PC-3 (cell line): Measurements from ENCODE around the gene STAM. TPM values are rescaled to one million over a fixed set of nuclear protein-coding genes. Genes with fewer than 3 reads are reported as not detected.

ENCODE experiments used
- ATAC-seq: fragments of 200-7000 bp; cut with Tn5 transposase; 2 replicates; pipeline ENCODE4 v1.9.1; 2020; ENCODE audit warnings: mild to moderate bottlenecking, moderate library complexity
- BruUV-seq: library from RNA; stranded (reverse); fragments of 400-500 nt; replicated peaks from 2 replicates; lab custom pipeline; 2021; lab: Mats Ljungman, UMichigan
- CTCF ChIA-PET: fragments of 300-600 bp; sonication (Branson Sonifier 250); formaldehyde crosslinking; loops from one replicate; lab custom pipeline; 2022; ENCODE audit warnings: antibody characterized with exemption; lab: Charles Lee
- POLR2A ChIA-PET: fragments of 300-600 bp; sonication (Branson Sonifier 250); formaldehyde crosslinking; loops from one replicate; lab custom pipeline; 2022; ENCODE audit warnings: antibody characterized with exemption; ENCODE audit not compliant: unreplicated experiment; lab: Charles Lee
- DNase-seq: peaks from one replicate; pipeline ENCODE4 v3.0.0-alpha.2; 2015
- H2AFZ ChIP-seq: fragments of 300-600 bp; sonication (generic); 2 replicates; pipeline ENCODE4 v1.6.0; 2016; ENCODE audit warnings: antibody characterized with exemption, low read length
- H3F3A ChIP-seq: fragments of 300-600 bp; sonication (generic); one replicate; pipeline ENCODE4 v1.6.0; 2017; ENCODE audit warnings: antibody characterized with exemption, low read length, control low read depth, mild to moderate bottlenecking; ENCODE audit not compliant: unreplicated experiment
- H3K27ac ChIP-seq: fragments of 300-600 bp; sonication (generic); 2 replicates; pipeline ENCODE4 v1.5.1; 2016; ENCODE audit warnings: mild to moderate bottlenecking, low read length
- H3K27me3 ChIP-seq: fragments of 300-600 bp; sonication (generic); 2 replicates; pipeline ENCODE4 v1.6.1; 2016; ENCODE audit warnings: low read length, mixed read lengths
- H3K36me3 ChIP-seq: fragments of 300-600 bp; sonication (generic); 2 replicates; pipeline ENCODE4 v1.6.1; 2016; ENCODE audit warnings: low read depth, mixed run types, low read length, mixed read lengths
- H3K4me1 ChIP-seq: fragments of 300-600 bp; sonication (generic); 2 replicates; pipeline ENCODE4 v1.5.1; 2016; ENCODE audit warnings: low read length; ENCODE audit not compliant: insufficient read depth
- H3K4me2 ChIP-seq: fragments of 300-600 bp; sonication (generic); 2 replicates; pipeline ENCODE4 v1.6.0; 2016; ENCODE audit warnings: low read length
- H3K4me3 ChIP-seq: fragments of 300-600 bp; sonication (generic); 2 replicates; pipeline ENCODE4 v1.5.1; 2016; ENCODE audit warnings: mild to moderate bottlenecking, low read length, mixed read lengths
- H3K79me2 ChIP-seq: fragments of 300-600 bp; sonication (generic); 2 replicates; pipeline ENCODE4 v1.6.1; 2017; ENCODE audit warnings: low read length, mixed read lengths
- H3K9ac ChIP-seq: fragments of 300-600 bp; sonication (generic); 2 replicates; pipeline ENCODE4 v1.6.0; 2016; ENCODE audit warnings: mild to moderate bottlenecking, low read length
- H3K9me2 ChIP-seq: fragments of 300-600 bp; sonication (generic); replicated peaks from 2 replicates; pipeline ENCODE4 v1.6.1; 2016; ENCODE audit warnings: mixed run types, low read length, mixed read lengths
- H3K9me3 ChIP-seq: fragments of 300-600 bp; sonication (generic); 2 replicates; pipeline ENCODE4 v1.6.1; 2016; ENCODE audit warnings: low read length, mixed read lengths
- H4K20me1 ChIP-seq: fragments of 300-600 bp; sonication (generic); 2 replicates; pipeline ENCODE4 v1.6.1; 2016; ENCODE audit warnings: low read length, mixed read lengths
- EZH2 ChIP-seq: fragments of 300-600 bp; sonication (generic); IDR thresholded peaks from one replicate; pipeline ENCODE4 v1.6.1; 2017; ENCODE audit warnings: antibody characterized with exemption, mild to moderate bottlenecking, low read length; ENCODE audit not compliant: unreplicated experiment
- EZH2phosphoT487 ChIP-seq: fragments of 300-600 bp; sonication (generic); IDR thresholded peaks from 2 replicates; pipeline ENCODE4 v1.6.1; 2018; ENCODE audit warnings: mild to moderate bottlenecking, antibody characterized with exemption, low read length, borderline replicate concordance
- intact Hi-C: fragments of 100-400 bp; cut with micrococcal nuclease; formaldehyde crosslinking; loops from 2 replicates; pipeline ENCODE4 v1.9.0; 2023
- total RNA-seq: library from RNA; depleted of rRNA; stranded (reverse); fragments of >200 nt; gene quantifications from 2 replicates; pipeline ENCODE4 v1.2.3, GENCODE V29; 2014
- TF ChIP-seq, protein P1 (sequence below): fragments of 300-600 bp; sonication (generic); conservative IDR thresholded peaks from 2 replicates; pipeline ENCODE4 v1.5.1; 2017; ENCODE audit warnings: antibody characterized with exemption, low read depth, mild to moderate bottlenecking, low read length

STAM gene
- total RNA-seq, 1 experiment from 2014 or later = 7.8 TPM

- DNase-seq = peak; percentile 7
- H3F3A ChIP-seq = no peaks in the 10 kb centered on the region
- no peaks in the 10 kb centered on the region; the same call in 1 of the 2 replicates for H3K36me3 ChIP-seq
- H4K20me1 ChIP-seq = no peaks in the 10 kb centered on the region
- CTCF ChIA-PET = no interaction called here
- H3K9ac ChIP-seq = no peak overlapping the region
- POLR2A ChIA-PET = no interaction called here
- H3K9me3 ChIP-seq = no peaks in the 10 kb centered on the region
- intact Hi-C loops = loop anchor here (5.0 kb wide), 1 partner anchor 111 kb away; no protein-coding TSS in a partner anchor
- H3K4me3 ChIP-seq = no peak overlapping the region
- no peak overlapping the region for H3K27ac ChIP-seq
- no peak for ATAC-seq
- TF ChIP-seq, protein P1, sequence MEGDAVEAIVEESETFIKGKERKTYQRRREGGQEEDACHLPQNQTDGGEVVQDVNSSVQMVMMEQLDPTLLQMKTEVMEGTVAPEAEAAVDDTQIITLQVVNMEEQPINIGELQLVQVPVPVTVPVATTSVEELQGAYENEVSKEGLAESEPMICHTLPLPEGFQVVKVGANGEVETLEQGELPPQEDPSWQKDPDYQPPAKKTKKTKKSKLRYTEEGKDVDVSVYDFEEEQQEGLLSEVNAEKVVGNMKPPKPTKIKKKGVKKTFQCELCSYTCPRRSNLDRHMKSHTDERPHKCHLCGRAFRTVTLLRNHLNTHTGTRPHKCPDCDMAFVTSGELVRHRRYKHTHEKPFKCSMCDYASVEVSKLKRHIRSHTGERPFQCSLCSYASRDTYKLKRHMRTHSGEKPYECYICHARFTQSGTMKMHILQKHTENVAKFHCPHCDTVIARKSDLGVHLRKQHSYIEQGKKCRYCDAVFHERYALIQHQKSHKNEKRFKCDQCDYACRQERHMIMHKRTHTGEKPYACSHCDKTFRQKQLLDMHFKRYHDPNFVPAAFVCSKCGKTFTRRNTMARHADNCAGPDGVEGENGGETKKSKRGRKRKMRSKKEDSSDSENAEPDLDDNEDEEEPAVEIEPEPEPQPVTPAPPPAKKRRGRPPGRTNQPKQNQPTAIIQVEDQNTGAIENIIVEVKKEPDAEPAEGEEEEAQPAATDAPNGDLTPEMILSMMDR = no peak; the same call in 1 of the 2 replicates
- no peak for TF ChIP-seq EZH2phosphoT487
- TF ChIP-seq EZH2 = no peak
- no peak overlapping the region for H3K4me2 ChIP-seq
- no peaks in the 10 kb centered on the region for H3K27me3 ChIP-seq
- BruUV-seq = no TSS peak
- no peaks in the 10 kb centered on the region for H3K79me2 ChIP-seq
- no peaks in the 10 kb centered on the region for H3K9me2 ChIP-seq
- no peaks in the 10 kb centered on the region for H3K4me1 ChIP-seq
- no peak overlapping the region for H2AFZ ChIP-seq
Measured at GRCh38 chr10:17736223-17736622, 92.3 kb downstream of the STAM start.

DNA sequence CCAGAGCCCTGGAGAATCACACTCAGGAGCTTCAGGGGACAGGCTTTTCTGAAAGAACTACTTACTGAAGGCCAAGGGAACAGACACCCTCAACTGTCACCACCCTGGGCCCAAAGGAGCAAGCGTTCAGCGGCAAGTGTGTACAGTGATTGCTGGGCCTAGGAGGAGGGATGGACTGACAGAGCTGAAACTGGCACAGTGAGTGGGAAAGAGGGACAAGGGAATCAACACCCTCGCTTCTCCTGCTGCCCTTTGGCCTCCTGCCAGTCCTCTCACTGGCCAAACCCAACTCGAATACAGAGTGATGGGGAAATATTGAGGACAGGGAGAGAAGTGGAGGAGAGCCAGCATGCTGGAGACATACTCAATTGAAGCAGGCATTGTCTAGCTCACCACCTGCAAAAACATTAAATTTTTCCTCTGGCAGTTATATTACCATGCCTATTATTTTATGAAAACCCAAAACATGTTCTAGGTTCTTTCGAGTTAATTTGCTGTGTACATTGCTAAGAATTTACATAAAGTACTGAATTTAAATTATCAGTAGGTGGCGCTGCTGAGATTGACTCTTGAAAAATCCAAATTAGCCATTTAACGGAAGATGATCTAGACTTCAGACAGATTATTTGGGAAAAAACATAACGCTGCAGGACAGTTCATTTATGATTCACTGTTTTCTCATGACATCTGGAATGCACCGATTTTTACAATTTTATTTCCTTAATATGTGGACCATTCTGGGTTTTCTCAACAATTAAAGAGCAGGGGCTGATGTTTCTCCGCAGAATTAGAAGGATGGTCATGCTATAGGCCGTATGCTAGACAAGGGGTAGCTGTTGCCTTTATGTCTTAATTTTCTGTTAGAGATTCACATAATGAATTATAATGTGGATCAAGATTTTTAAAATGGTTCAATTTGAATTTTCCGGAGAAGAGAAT is 93.3 kb downstream of the STAM start:
- Histone ChIP-seq H3K36me3 (no peaks in the 10 kb centered on the region; the same call in 1 of the 2 replicates), H3K4me1 (no peaks in the 10 kb centered on the region), H3K9me3 (no peaks in the 10 kb centered on the region), H3K9ac (no peak overlapping the region), H3K79me2 (no peaks in the 10 kb centered on the region), H3K9me2 (no peaks in the 10 kb centered on the region), H3F3A (no peaks in the 10 kb centered on the region), H2AFZ (no peak overlapping the region), H3K27me3 (no peaks in the 10 kb centered on the region), H4K20me1 (no peaks in the 10 kb centered on the region), H3K4me2 (no peak overlapping the region), H3K27ac (no peak overlapping the region), H3K4me3 (no peak overlapping the region)
- TF ChIP-seq, protein P1 = peak; percentile 61
- no peak for TF ChIP-seq EZH2phosphoT487
- ATAC-seq (no peak; the same call in 1 of the 2 replicates), DNase-seq (peak; percentile 44)
- ChIA-PET CTCF (no interaction called here), POLR2A (no interaction called here)
- intact Hi-C loops = loop anchor here (5.0 kb wide), 1 partner anchor 110 kb away; no protein-coding TSS in a partner anchor
- BruUV-seq = no TSS peak

DNA sequence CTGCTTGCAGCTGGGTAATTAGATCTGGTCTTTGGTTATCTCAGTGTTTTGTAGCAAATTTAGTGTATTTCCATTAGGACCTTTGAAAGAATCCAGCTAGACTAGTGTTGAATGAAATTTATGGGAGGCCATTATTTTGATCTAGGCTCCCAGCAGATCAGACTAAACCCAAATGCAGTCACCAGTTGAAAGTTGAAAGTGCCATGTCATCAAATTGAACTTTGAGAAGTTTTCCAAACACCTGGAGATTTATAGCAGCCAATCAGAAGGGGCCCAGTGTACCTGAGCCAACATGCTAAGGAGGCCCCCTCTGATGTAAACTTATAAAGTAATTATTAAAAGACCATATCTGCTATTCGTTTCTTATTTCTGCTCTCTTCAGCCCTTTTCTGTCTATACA is 96.7 kb downstream of the STAM start:
- Histone ChIP-seq H2AFZ (no peak overlapping the region), H3K9ac (no peak overlapping the region), H3K27ac (no peak overlapping the region), H3K36me3 (no peaks in the 10 kb centered on the region; the same call in 1 of the 2 replicates), H3K9me2 (no peaks in the 10 kb centered on the region), H3K27me3 (no peaks in the 10 kb centered on the region), H4K20me1 (no peaks in the 10 kb centered on the region), H3K4me2 (no peak overlapping the region), H3K9me3 (no peaks in the 10 kb centered on the region), H3K79me2 (no peaks in the 10 kb centered on the region), H3F3A (no peaks in the 10 kb centered on the region), H3K4me1 (no peaks in the 10 kb centered on the region), H3K4me3 (no peak overlapping the region)
- TF ChIP-seq EZH2phosphoT487 (no peak), EZH2 (no peak)
- TF ChIP-seq, protein P1 = no peak
- POLR2A ChIA-PET = no interaction called here
- BruUV-seq = no TSS peak
- no peak for DNase-seq
- ATAC-seq = no peak
- intact Hi-C loops = loop anchor here (5.0 kb wide), 2 partner anchors 97 to 132 kb away; no protein-coding TSS in a partner anchor
- CTCF ChIA-PET = no interaction called here
